ENCODE measurements around the gene PTGER2. TPM values are rescaled to one million over a fixed set of nuclear protein-coding genes. Genes with fewer than 3 reads are reported as not detected.

Gene PTGER2
- total and polyA plus RNA-seq, 2 donors (not counting 1 experiment from before 2014, with no cell fraction given), result 15.9 to 38.8 TPM

- TF ChIP-seq EZH2 (IDR thresholded peaks at IDR 0.05; ENCODE audit: low read length, missing control alignments) (no peak), CTCF (conservative IDR thresholded peaks at IDR 0.05 in 1 of 2, IDR thresholded peaks at IDR 0.05 in 1 of 2; ENCODE audit: low read depth in 1 of 2, low read length in 2 of 2) (no peak)
- Histone ChIP-seq H2AFZ (ENCODE audit: low read length) (no peak overlapping the region), H3K36me3 (ENCODE audit: control insufficient read depth, insufficient read depth, low read length) (no peaks in the 10 kb centered on the region), H3K9ac (ENCODE audit: insufficient read depth, low read length) (no peak overlapping the region), H3K4me2 (ENCODE audit: extremely low read depth, insufficient read depth, low read length) (no peak overlapping the region), H4K20me1 (ENCODE audit: control insufficient read depth, extremely low read depth, insufficient read depth, low read length) (no peaks in the 10 kb centered on the region), H3K27ac (ENCODE audit: insufficient read depth, low read length) (no peak overlapping the region), H3K4me1 (ENCODE audit: control insufficient read depth, extremely low read depth, insufficient read depth, low read length) (peaks cover 8% of the 10 kb centered on the region), H3K79me2 (ENCODE audit: control insufficient read depth, insufficient read depth, low read length) (no peaks in the 10 kb centered on the region), H3K27me3 (ENCODE audit: control insufficient read depth, insufficient read depth, low read length) (no peaks in the 10 kb centered on the region), H3K4me3 (replicated peaks in 1 of 4; ENCODE audit: control extremely low read depth in 1 of 4, insufficient read depth in 1 of 4, low read depth in 3 of 4, low read length in 4 of 4) (no peak overlapping the region), H3K9me3 (ENCODE audit: control insufficient read depth, insufficient read depth, low read depth, low read length) (no peaks in the 10 kb centered on the region)
- no peak for DNase-seq (ENCODE audit: low read depth in 2 of 2)
These were observed 49.8 kb downstream of the PTGER2 start for GRCh38 chr14:52363961-52364360.

- H3K27ac ChIP-seq (ENCODE audit: insufficient read depth, low read length), result no peak overlapping the region
These were observed 51.0 kb downstream of the PTGER2 start for GRCh38 chr14:52365071-52365470.

GRCh38 chr14:52366796-52367315 lies 52.7 kb downstream of the PTGER2 start:
- H3K4me2 ChIP-seq (ENCODE audit: extremely low read depth, insufficient read depth, low read length), result no peak overlapping the region

More at GRCh38 chr14:52365071-52365470, 51.0 kb downstream of the PTGER2 start:
- H3K4me2 ChIP-seq (ENCODE audit: extremely low read depth, insufficient read depth, low read length), result peak overlapping the region; percentile 29
- H3K9ac ChIP-seq (ENCODE audit: insufficient read depth, low read length), result no peak overlapping the region
- no peaks in the 10 kb centered on the region for H3K9me3 ChIP-seq (ENCODE audit: control insufficient read depth, insufficient read depth, low read depth, low read length)
- H3K4me1 ChIP-seq (ENCODE audit: control insufficient read depth, extremely low read depth, insufficient read depth, low read length), result peaks cover 8% of the 10 kb centered on the region
- H2AFZ ChIP-seq (ENCODE audit: low read length), result no peak overlapping the region
- H3K27me3 ChIP-seq (ENCODE audit: control insufficient read depth, insufficient read depth, low read length), result no peaks in the 10 kb centered on the region
- no peak for TF ChIP-seq EZH2 (IDR thresholded peaks at IDR 0.05; ENCODE audit: low read length, missing control alignments)
- no peak for TF ChIP-seq CTCF (conservative IDR thresholded peaks at IDR 0.05 in 1 of 2, IDR thresholded peaks at IDR 0.05 in 1 of 2; ENCODE audit: low read depth in 1 of 2, low read length in 2 of 2)
- no peaks in the 10 kb centered on the region for H3K79me2 ChIP-seq (ENCODE audit: control insufficient read depth, insufficient read depth, low read length)
- no peak overlapping the region for H3K4me3 ChIP-seq (replicated peaks in 1 of 4; ENCODE audit: control extremely low read depth in 1 of 4, insufficient read depth in 1 of 4, low read depth in 3 of 4, low read length in 4 of 4)
- DNase-seq (ENCODE audit: low read depth in 2 of 2), result peak; percentile 50 to 86
- H3K36me3 ChIP-seq (ENCODE audit: control insufficient read depth, insufficient read depth, low read length), result no peaks in the 10 kb centered on the region
- no peaks in the 10 kb centered on the region for H4K20me1 ChIP-seq (ENCODE audit: control insufficient read depth, extremely low read depth, insufficient read depth, low read length)

More at GRCh38 chr14:52366796-52367315, 52.7 kb downstream of the PTGER2 start:
- H2AFZ ChIP-seq (ENCODE audit: low read length), result no peak overlapping the region
- H3K4me1 ChIP-seq (ENCODE audit: control insufficient read depth, extremely low read depth, insufficient read depth, low read length), result peaks cover 3% of the 10 kb centered on the region
- no peak for DNase-seq (ENCODE audit: low read depth in 2 of 2)
- H3K9ac ChIP-seq (ENCODE audit: insufficient read depth, low read length), result no peak overlapping the region
- H4K20me1 ChIP-seq (ENCODE audit: control insufficient read depth, extremely low read depth, insufficient read depth, low read length), result no peaks in the 10 kb centered on the region
- H3K27ac ChIP-seq (ENCODE audit: insufficient read depth, low read length), result no peak overlapping the region
- no peak overlapping the region for H3K4me3 ChIP-seq (replicated peaks in 1 of 4; ENCODE audit: control extremely low read depth in 1 of 4, insufficient read depth in 1 of 4, low read depth in 3 of 4, low read length in 4 of 4)
- no peaks in the 10 kb centered on the region for H3K79me2 ChIP-seq (ENCODE audit: control insufficient read depth, insufficient read depth, low read length)
- H3K27me3 ChIP-seq (ENCODE audit: control insufficient read depth, insufficient read depth, low read length), result no peaks in the 10 kb centered on the region
- TF ChIP-seq CTCF (conservative IDR thresholded peaks at IDR 0.05 in 1 of 2, IDR thresholded peaks at IDR 0.05 in 1 of 2; ENCODE audit: low read depth in 1 of 2, low read length in 2 of 2) (no peak), EZH2 (IDR thresholded peaks at IDR 0.05; ENCODE audit: low read length, missing control alignments) (no peak)
- H3K36me3 ChIP-seq (ENCODE audit: control insufficient read depth, insufficient read depth, low read length), result no peaks in the 10 kb centered on the region
- H3K9me3 ChIP-seq (ENCODE audit: control insufficient read depth, insufficient read depth, low read depth, low read length), result no peaks in the 10 kb centered on the region
